GM12865 (cell line): ENCODE measurements around the gene MRO.

ENCODE experiments used
- DNase-seq: peaks from one replicate; pipeline ENCODE4 v3.0.0; 2010; ENCODE audit warnings: low read depth
- H3K4me3 ChIP-seq: 2 replicates; pipeline ENCODE4 v1.5.1; 2011; ENCODE audit warnings: mild to moderate bottlenecking, low read depth, low read length, control low read depth
- CTCF ChIP-seq: IDR thresholded peaks from 2 replicates; pipeline ENCODE4 v1.5.1; 2011; ENCODE audit warnings: low read length, control low read depth, low read depth, inconsistent platforms; ENCODE audit not compliant: insufficient read depth; ENCODE audit errors: missing control alignments

MRO gene

GRCh38 chr18:50825621-50826020, 5.8 kb upstream of the MRO start:
- no peak for TF ChIP-seq CTCF
- no peak for DNase-seq
- H3K4me3 ChIP-seq: no peak overlapping the region

GRCh38 chr18:50822756-50823155, 2.9 kb upstream of the MRO start:
- TF ChIP-seq CTCF: no peak
- H3K4me3 ChIP-seq: no peak overlapping the region
- no peak for DNase-seq

GRCh38 chr18:50820901-50821520, 1.2 kb upstream of the MRO start:
- DNase-seq: no peak
- no peak overlapping the region for H3K4me3 ChIP-seq
- no peak for TF ChIP-seq CTCF

GRCh38 chr18:50819027-50819727, 639 bp downstream of the MRO start:
- no peak for DNase-seq
- peak overlapping the region; percentile 3; the same call in 1 of the 2 replicates for H3K4me3 ChIP-seq
- TF ChIP-seq CTCF: peak; percentile 2

GRCh38 chr18:50816419-50817166, 3.2 kb downstream of the MRO start:
- no peak for TF ChIP-seq CTCF
- no peak overlapping the region for H3K4me3 ChIP-seq
- DNase-seq: peak; percentile 52

GRCh38 chr18:50814395-50814794, 5.4 kb downstream of the MRO start:
- DNase-seq: no peak
- no peak for TF ChIP-seq CTCF

More at GRCh38 chr18:50814395-50814794, 5.4 kb downstream of the MRO start:
- no peak overlapping the region for H3K4me3 ChIP-seq
